ENCODE data around the gene ALG14.
A peak's percentile ranks its signal among the peaks of the same experiment; 100 is the strongest.

DNA sequence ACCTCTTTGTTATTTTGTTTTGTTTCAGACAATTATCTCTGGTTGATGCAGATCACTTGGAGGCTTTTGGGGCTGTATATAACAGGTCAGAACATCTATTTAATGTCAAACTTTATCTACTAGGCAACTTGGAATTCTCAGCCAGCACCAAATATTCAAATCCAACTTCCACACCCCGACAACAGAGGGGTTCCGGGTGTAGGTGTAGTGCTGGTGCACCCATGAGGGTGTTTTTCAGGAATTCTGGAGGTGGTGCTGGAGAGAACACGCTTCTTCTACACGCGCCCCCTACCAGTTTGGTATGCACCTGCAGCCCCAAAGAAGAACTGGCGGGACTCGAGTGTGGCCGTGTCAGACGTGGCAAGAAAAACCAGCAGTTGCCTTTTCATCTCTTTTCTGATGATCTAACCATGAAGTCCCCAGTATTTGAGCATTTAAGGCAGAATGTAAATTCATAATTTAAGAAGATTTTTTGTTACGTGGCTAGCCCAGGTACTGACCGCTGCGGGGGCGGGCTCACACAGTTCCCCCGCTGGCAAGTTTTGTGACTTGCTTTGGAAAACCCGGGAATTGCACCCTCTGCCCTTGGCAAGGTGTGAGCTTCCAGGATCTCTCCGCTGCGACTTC, 43.9 kb upstream of the ALG14 start:
- TF ChIP-seq, protein P1, sequence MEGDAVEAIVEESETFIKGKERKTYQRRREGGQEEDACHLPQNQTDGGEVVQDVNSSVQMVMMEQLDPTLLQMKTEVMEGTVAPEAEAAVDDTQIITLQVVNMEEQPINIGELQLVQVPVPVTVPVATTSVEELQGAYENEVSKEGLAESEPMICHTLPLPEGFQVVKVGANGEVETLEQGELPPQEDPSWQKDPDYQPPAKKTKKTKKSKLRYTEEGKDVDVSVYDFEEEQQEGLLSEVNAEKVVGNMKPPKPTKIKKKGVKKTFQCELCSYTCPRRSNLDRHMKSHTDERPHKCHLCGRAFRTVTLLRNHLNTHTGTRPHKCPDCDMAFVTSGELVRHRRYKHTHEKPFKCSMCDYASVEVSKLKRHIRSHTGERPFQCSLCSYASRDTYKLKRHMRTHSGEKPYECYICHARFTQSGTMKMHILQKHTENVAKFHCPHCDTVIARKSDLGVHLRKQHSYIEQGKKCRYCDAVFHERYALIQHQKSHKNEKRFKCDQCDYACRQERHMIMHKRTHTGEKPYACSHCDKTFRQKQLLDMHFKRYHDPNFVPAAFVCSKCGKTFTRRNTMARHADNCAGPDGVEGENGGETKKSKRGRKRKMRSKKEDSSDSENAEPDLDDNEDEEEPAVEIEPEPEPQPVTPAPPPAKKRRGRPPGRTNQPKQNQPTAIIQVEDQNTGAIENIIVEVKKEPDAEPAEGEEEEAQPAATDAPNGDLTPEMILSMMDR (conservative IDR thresholded peaks at IDR 0.05), result peak; percentile 87
- TF ChIP-seq ZFX (IDR thresholded peaks at IDR 0.05), result no peak
